WTC11 (cell line): Measurements from ENCODE around the gene UGT1A3.
"Not testable (repeated sequence)": the region's sequence is repeated elsewhere in the genome, so short reads cannot be mapped to it uniquely, and the experiment has no call there.

ENCODE experiments used
- CTCF ChIP-seq: fragments of 200-600 bp; IDR thresholded peaks from 2 replicates; pipeline ENCODE4 v1.8.0; 2022; ENCODE audit warnings: antibody characterized with exemption
- GABPB1 ChIP-seq: sonication (generic); formaldehyde crosslinking; IDR thresholded peaks from 2 replicates; pipeline ENCODE4 v1.8.1; 2023; ENCODE audit warnings: mild to moderate bottlenecking, missing genetic modification reagents
- JUN ChIP-seq: sonication (generic); formaldehyde crosslinking; IDR thresholded peaks from 2 replicates; pipeline ENCODE4 v1.8.0; 2023; ENCODE audit warnings: mild to moderate bottlenecking, missing genetic modification reagents
- MLX ChIP-seq: sonication (generic); formaldehyde crosslinking; IDR thresholded peaks from 2 replicates; pipeline ENCODE4 v1.8.1; 2023; ENCODE audit warnings: mild to moderate bottlenecking, missing genetic modification reagents, moderate library complexity
- NFE2L1 ChIP-seq: sonication (generic); formaldehyde crosslinking; IDR thresholded peaks from 2 replicates; pipeline ENCODE4 v1.8.1; 2023; ENCODE audit warnings: missing genetic modification reagents
- PRRX2 ChIP-seq: fragments of 250-450 bp; sonication (Bioruptor Pico); IDR thresholded peaks from 2 replicates; pipeline ENCODE4 v1.8.0; 2021; ENCODE audit warnings: mild to moderate bottlenecking
- RORB ChIP-seq: fragments of 250-450 bp; sonication (Bioruptor Pico); IDR thresholded peaks from 2 replicates; pipeline ENCODE4 v1.9.0; 2021; ENCODE audit warnings: mild to moderate bottlenecking
- TEAD1 ChIP-seq: sonication (generic); formaldehyde crosslinking; IDR thresholded peaks from 2 replicates; pipeline ENCODE4 v1.8.0; 2022; ENCODE audit warnings: mild to moderate bottlenecking, missing genetic modification reagents
- TEAD4 ChIP-seq: sonication (generic); formaldehyde crosslinking; IDR thresholded peaks from 2 replicates; pipeline ENCODE4 v1.8.0; 2022; ENCODE audit warnings: mild to moderate bottlenecking, missing genetic modification reagents
- ZBTB21 ChIP-seq: sonication (generic); formaldehyde crosslinking; IDR thresholded peaks from 2 replicates; pipeline ENCODE4 v1.8.1; 2023; ENCODE audit warnings: mild to moderate bottlenecking, missing genetic modification reagents, borderline replicate concordance
- ZNF138 ChIP-seq: sonication (generic); formaldehyde crosslinking; conservative IDR thresholded peaks from 2 replicates; pipeline ENCODE4 v1.8.1; 2022; ENCODE audit warnings: mild to moderate bottlenecking, moderate library complexity, missing genetic modification reagents
- ZNF423 ChIP-seq: fragments of 250-450 bp; sonication (Bioruptor Pico); IDR thresholded peaks from 2 replicates; pipeline ENCODE4 v2.1.2; 2022; ENCODE audit warnings: mild to moderate bottlenecking, moderate library complexity
- TF ChIP-seq, protein P1 (sequence below): sonication (generic); formaldehyde crosslinking; IDR thresholded peaks from 2 replicates; pipeline ENCODE4 v1.8.1; 2023; ENCODE audit warnings: mild to moderate bottlenecking, missing genetic modification reagents
- TF ChIP-seq, protein P2 (sequence below): sonication (generic); formaldehyde crosslinking; IDR thresholded peaks from 2 replicates; pipeline ENCODE4 v1.8.0; 2022; ENCODE audit warnings: mild to moderate bottlenecking, missing genetic modification reagents

DNA sequence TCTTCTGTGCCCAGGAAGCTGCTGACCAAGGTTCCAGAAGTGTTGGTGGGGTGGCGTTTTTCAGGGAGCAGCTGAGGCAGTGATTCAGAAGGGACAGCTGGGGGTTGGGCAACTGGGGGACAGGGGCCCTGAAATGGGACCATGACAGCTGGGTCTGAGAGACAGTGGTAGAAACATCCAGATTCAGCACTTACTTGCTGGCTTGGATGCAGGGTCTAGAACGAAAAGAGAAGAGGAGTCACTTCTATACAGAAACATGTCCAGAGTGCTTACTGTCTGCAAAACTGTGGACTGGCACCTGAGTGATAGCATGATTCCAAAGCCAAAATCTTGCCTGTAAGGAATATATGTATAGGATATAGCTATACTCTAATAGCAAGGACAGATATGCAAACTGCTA lies 17.0 kb downstream of the UGT1A3 start:
- not testable (repeated sequence) for TF ChIP-seq TEAD4 (CRISPR knock-in tag); NFE2L1 (CRISPR knock-in tag); CTCF; ZBTB21 (CRISPR knock-in tag); RORB (CRISPR knock-in tag); GABPB1 (CRISPR knock-in tag); ZNF423 (CRISPR knock-in tag); TEAD1; JUN (CRISPR knock-in tag); MLX (CRISPR knock-in tag); ZNF138 (CRISPR knock-in tag); PRRX2 (CRISPR knock-in tag)
- TF ChIP-seq, protein P1, sequence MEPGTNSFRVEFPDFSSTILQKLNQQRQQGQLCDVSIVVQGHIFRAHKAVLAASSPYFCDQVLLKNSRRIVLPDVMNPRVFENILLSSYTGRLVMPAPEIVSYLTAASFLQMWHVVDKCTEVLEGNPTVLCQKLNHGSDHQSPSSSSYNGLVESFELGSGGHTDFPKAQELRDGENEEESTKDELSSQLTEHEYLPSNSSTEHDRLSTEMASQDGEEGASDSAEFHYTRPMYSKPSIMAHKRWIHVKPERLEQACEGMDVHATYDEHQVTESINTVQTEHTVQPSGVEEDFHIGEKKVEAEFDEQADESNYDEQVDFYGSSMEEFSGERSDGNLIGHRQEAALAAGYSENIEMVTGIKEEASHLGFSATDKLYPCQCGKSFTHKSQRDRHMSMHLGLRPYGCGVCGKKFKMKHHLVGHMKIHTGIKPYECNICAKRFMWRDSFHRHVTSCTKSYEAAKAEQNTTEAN (CRISPR knock-in tag) = not testable (repeated sequence)
- TF ChIP-seq, protein P2, sequence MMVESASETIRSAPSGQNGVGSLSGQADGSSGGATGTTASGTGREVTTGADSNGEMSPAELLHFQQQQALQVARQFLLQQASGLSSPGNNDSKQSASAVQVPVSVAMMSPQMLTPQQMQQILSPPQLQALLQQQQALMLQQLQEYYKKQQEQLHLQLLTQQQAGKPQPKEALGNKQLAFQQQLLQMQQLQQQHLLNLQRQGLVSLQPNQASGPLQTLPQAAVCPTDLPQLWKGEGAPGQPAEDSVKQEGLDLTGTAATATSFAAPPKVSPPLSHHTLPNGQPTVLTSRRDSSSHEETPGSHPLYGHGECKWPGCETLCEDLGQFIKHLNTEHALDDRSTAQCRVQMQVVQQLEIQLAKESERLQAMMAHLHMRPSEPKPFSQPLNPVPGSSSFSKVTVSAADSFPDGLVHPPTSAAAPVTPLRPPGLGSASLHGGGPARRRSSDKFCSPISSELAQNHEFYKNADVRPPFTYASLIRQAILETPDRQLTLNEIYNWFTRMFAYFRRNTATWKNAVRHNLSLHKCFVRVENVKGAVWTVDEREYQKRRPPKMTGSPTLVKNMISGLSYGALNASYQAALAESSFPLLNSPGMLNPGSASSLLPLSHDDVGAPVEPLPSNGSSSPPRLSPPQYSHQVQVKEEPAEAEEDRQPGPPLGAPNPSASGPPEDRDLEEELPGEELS = not testable (repeated sequence)
